H9 (cell line): Measurements from ENCODE around the gene TSPAN1. TPM values are rescaled to one million over a fixed set of nuclear protein-coding genes. Genes with fewer than 3 reads are reported as not detected.

Experiments
- DNase-seq: peaks from one replicate; pipeline ENCODE4 v3.0.0-alpha.2; 2017
- H2AFZ ChIP-seq: one replicate; pipeline ENCODE4 v1.6.1; 2013; ENCODE audit warnings: mild to moderate bottlenecking, low read length, control low read depth, moderate library complexity
- H2AK5ac ChIP-seq: 2 replicates; pipeline ENCODE4 v1.6.1; 2013; ENCODE audit warnings: low read length, control low read depth, mixed read lengths; ENCODE audit not compliant: insufficient read length
- H2BK120ac ChIP-seq: one replicate; pipeline ENCODE4 v1.6.1; 2013; ENCODE audit warnings: low read depth, mild to moderate bottlenecking, low read length, control low read depth, inconsistent platforms; ENCODE audit not compliant: poor library complexity, severe bottlenecking
- H2BK12ac ChIP-seq: 2 replicates; pipeline ENCODE4 v1.6.1; 2013; ENCODE audit warnings: low read length, control low read depth, mixed read lengths, low read depth; ENCODE audit not compliant: insufficient read length
- H2BK15ac ChIP-seq: 2 replicates; pipeline ENCODE4 v1.6.1; 2013; ENCODE audit warnings: low read depth, low read length, control low read depth
- H2BK20ac ChIP-seq: one replicate; pipeline ENCODE4 v1.6.1; 2013; ENCODE audit warnings: low read depth, mild to moderate bottlenecking, low read length, control low read depth, inconsistent platforms; ENCODE audit not compliant: poor library complexity, severe bottlenecking
- H2BK5ac ChIP-seq: 2 replicates; pipeline ENCODE4 v1.6.1; 2013; ENCODE audit warnings: low read length, control low read depth, mixed read lengths; ENCODE audit not compliant: insufficient read length
- H3K14ac ChIP-seq: 2 replicates; pipeline ENCODE4 v1.6.1; 2013; ENCODE audit warnings: low read length, control low read depth; ENCODE audit not compliant: insufficient read depth
- H3K18ac ChIP-seq: 2 replicates; pipeline ENCODE4 v1.6.1; 2013; ENCODE audit warnings: low read depth, mild to moderate bottlenecking, mixed read lengths, low read length, control low read depth; ENCODE audit not compliant: insufficient read length
- H3K23ac ChIP-seq: 2 replicates; pipeline ENCODE4 v1.6.1; 2013; ENCODE audit warnings: low read length, control low read depth, mixed read lengths, low read depth; ENCODE audit not compliant: insufficient read length
- H3K23me2 ChIP-seq: 2 replicates; pipeline ENCODE4 v1.6.1; 2013; ENCODE audit warnings: low read depth, mild to moderate bottlenecking, mixed read lengths, low read length, control low read depth; ENCODE audit not compliant: insufficient read length, poor library complexity, severe bottlenecking
- H3K27ac ChIP-seq: 2 replicates; pipeline ENCODE4 v1.5.1; 2013; ENCODE audit warnings: low read length, control low read depth, mixed read lengths, low read depth; ENCODE audit not compliant: insufficient read length
- H3K27me3 ChIP-seq: 2 replicates; pipeline ENCODE4 v1.6.1; 2013; ENCODE audit warnings: low read length, control low read depth, inconsistent platforms; ENCODE audit not compliant: insufficient read depth
- H3K4ac ChIP-seq: 2 replicates; pipeline ENCODE4 v1.6.1; 2013; ENCODE audit warnings: low read depth, mild to moderate bottlenecking, control low read depth, inconsistent platforms, low read length, moderate library complexity
- H3K4me1 ChIP-seq: 2 replicates; pipeline ENCODE4 v1.6.1; 2013; ENCODE audit warnings: low read length, control low read depth, inconsistent platforms; ENCODE audit not compliant: insufficient read depth
- H3K4me2 ChIP-seq: 2 replicates; pipeline ENCODE4 v1.6.1; 2013; ENCODE audit warnings: low read length, control low read depth, mixed read lengths; ENCODE audit not compliant: insufficient read length, insufficient read depth
- H3K56ac ChIP-seq: 2 replicates; pipeline ENCODE4 v1.6.1; 2013; ENCODE audit warnings: low read depth, mild to moderate bottlenecking, mixed read lengths, low read length, control low read depth; ENCODE audit not compliant: insufficient read length
- H3K79me1 ChIP-seq: 2 replicates; pipeline ENCODE4 v1.6.1; 2013; ENCODE audit warnings: low read depth, mild to moderate bottlenecking, moderate library complexity, low read length, control low read depth, inconsistent platforms; ENCODE audit not compliant: insufficient read depth, poor library complexity, severe bottlenecking
- H3K79me2 ChIP-seq: 2 replicates; pipeline ENCODE4 v1.6.1; 2013; ENCODE audit warnings: low read length, control low read depth, inconsistent platforms; ENCODE audit not compliant: insufficient read depth
- H3K9ac ChIP-seq: 2 replicates; pipeline ENCODE4 v1.6.1; 2013; ENCODE audit warnings: low read length, control low read depth, mixed read lengths; ENCODE audit not compliant: insufficient read length; ENCODE audit errors: extremely low read depth
- H3K9me3 ChIP-seq: one replicate; pipeline ENCODE4 v1.6.1; 2013; ENCODE audit warnings: low read depth, low read length, inconsistent platforms; ENCODE audit not compliant: control insufficient read depth
- H3T11ph ChIP-seq: one replicate; pipeline ENCODE4 v1.6.1; 2013; ENCODE audit warnings: mild to moderate bottlenecking, low read length, control low read depth, inconsistent platforms
- H4K20me1 ChIP-seq: one replicate; pipeline ENCODE4 v1.6.1; 2013; ENCODE audit not compliant: control insufficient read depth, insufficient read length, insufficient read depth
- H4K5ac ChIP-seq: 2 replicates; pipeline ENCODE4 v1.6.1; 2013; ENCODE audit warnings: low read depth, mild to moderate bottlenecking, mixed read lengths, low read length, control low read depth; ENCODE audit not compliant: insufficient read length
- H4K8ac ChIP-seq: replicated peaks from 2 replicates; pipeline ENCODE4 v1.6.1; 2013; ENCODE audit warnings: low read length, control low read depth, mixed read lengths, low read depth; ENCODE audit not compliant: insufficient read length
- H4K91ac ChIP-seq: 2 replicates; pipeline ENCODE4 v1.6.1; 2013; ENCODE audit warnings: low read depth, mild to moderate bottlenecking, moderate library complexity, mixed read lengths, low read length, control low read depth; ENCODE audit not compliant: insufficient read length
- H3K27ac Mint-ChIP-seq, 3 experiments: 2 replicates in 2 of 3; 3 replicates in 1 of 3; pipeline ENCODE4 v1.8.0; 2020 to 2021; ENCODE audit warnings: mixed read lengths in 3 of 3, mild to moderate bottlenecking in 1 of 3, moderate library complexity in 1 of 3
- H3K27me3 Mint-ChIP-seq: 2 replicates; pipeline ENCODE4 v1.8.0; 2021; ENCODE audit warnings: low read depth, mild to moderate bottlenecking, moderate library complexity, mixed read lengths
- H3K36me3 Mint-ChIP-seq, 3 experiments: 2 replicates in 2 of 3; 3 replicates in 1 of 3; pipeline ENCODE4 v1.8.0; 2020 to 2021; ENCODE audit warnings: low read depth in 3 of 3, mixed read lengths in 3 of 3; ENCODE audit not compliant: insufficient read depth in 1 of 3
- H3K4me1 Mint-ChIP-seq, 2 experiments: 2 replicates each; pipeline ENCODE4 v1.8.0; 2020; ENCODE audit warnings: mixed read lengths in 2 of 2
- H3K4me3 Mint-ChIP-seq, 2 experiments: 2 replicates in 1 of 2; 3 replicates in 1 of 2; pipeline ENCODE4 v1.8.0; 2020 to 2021; ENCODE audit warnings: mild to moderate bottlenecking in 2 of 2, mixed read lengths in 2 of 2, moderate library complexity in 1 of 2
- H3K9me3 Mint-ChIP-seq, 2 experiments: 2 replicates in 1 of 2; 3 replicates in 1 of 2; pipeline ENCODE4 v1.8.0; 2020; ENCODE audit warnings: mild to moderate bottlenecking in 2 of 2, mixed read lengths in 2 of 2, moderate library complexity in 1 of 2
- CTCF ChIP-seq: fragments of 200-600 bp; sonication (generic); conservative IDR thresholded peaks from 3 replicates; pipeline ENCODE4 v1.8.0; 2021; ENCODE audit warnings: antibody characterized with exemption, mild to moderate bottlenecking
- WGBS: extraction: QIAGEN DNeasy Blood & Tissue Kit; methylation state at CpG from one replicate; pipeline ENCODE4 v1.1.7; 2013; ENCODE audit warnings: missing lambda C conversion rate, low lambda C conversion rate, mixed read lengths; ENCODE audit not compliant: insufficient read length; ENCODE audit errors: extremely low coverage; 5-methylcytosine and 5-hydroxymethylcytosine counted together
- total RNA-seq: library from RNA; stranded (reverse); gene quantifications from 2 replicates; pipeline ENCODE4 v1.2.1, GENCODE V29; 2021

TSPAN1 gene
- total RNA-seq, 1 experiment from 2014 or later = not detected

- H2AFZ ChIP-seq = no peak overlapping the region
- no peak for DNase-seq
These were observed 43.6 kb downstream of the TSPAN1 start for GRCh38 chr1:46218443-46218842.

More at GRCh38 chr1:46218443-46218842, 43.6 kb downstream of the TSPAN1 start:
- Histone ChIP-seq H3K23me2 (no peaks in the 10 kb centered on the region), H3K23ac (no peak overlapping the region), H3K4ac (no peak overlapping the region), H2BK5ac (no peak overlapping the region), H3K4me2 (no peak overlapping the region), H2BK20ac (no peak overlapping the region), H3K18ac (no peak overlapping the region), H3T11ph (no peak overlapping the region), H3K14ac (no peak overlapping the region), H4K20me1 (no peaks in the 10 kb centered on the region), H3K79me1 (no peaks in the 10 kb centered on the region), H3K79me2 (no peaks in the 10 kb centered on the region), H3K27ac (no peak overlapping the region), H2BK15ac (no peak overlapping the region), H4K5ac (no peak overlapping the region), H2BK12ac (no peak overlapping the region), H4K8ac (no peak overlapping the region), H4K91ac (no peak overlapping the region), H3K9me3 (no peaks in the 10 kb centered on the region), H2BK120ac (no peak overlapping the region), H3K9ac (no peak overlapping the region), H3K56ac (no peak overlapping the region), H3K27me3 (no peaks in the 10 kb centered on the region), H3K4me1 (no peaks in the 10 kb centered on the region), H2AK5ac (no peak overlapping the region)
- TF ChIP-seq CTCF = no peak
- WGBS = no CpG with 5 or more reads among the region's 8 CpGs
- Mint-ChIP-seq H3K27ac (no peak overlapping the region; a peak in 2 of 7 replicates), H3K27me3 (no peaks in the 10 kb centered on the region), H3K9me3 (no peaks in the 10 kb centered on the region; a peak in 1 of 5 replicates), H3K36me3 (peaks cover 0 to 14% (median 13%) of the 10 kb centered on the region in 3 experiments; a peak in 3 of 7 replicates), H3K4me3 (no peak overlapping the region), H3K4me1 (peaks cover 20 to 25% of the 10 kb centered on the region in 2 experiments)
